GM23248 (cell line): ENCODE data around the gene DLG1. TPM values are rescaled to one million over a fixed set of nuclear protein-coding genes. Genes with fewer than 3 reads are reported as not detected.

Experiments used
- DNase-seq: peaks from one replicate; pipeline ENCODE4 v3.0.0-alpha.2; 2015
- H2AFZ ChIP-seq: fragments of 200-600 bp; sonication (generic); 2 replicates; pipeline ENCODE4 v1.6.1; 2016; ENCODE audit warnings: antibody characterized with exemption
- H3F3A ChIP-seq: fragments of 200-600 bp; sonication (generic); 2 replicates; pipeline ENCODE4 v1.6.1; 2016; ENCODE audit warnings: mild to moderate bottlenecking, antibody characterized with exemption, mixed run types; ENCODE audit not compliant: insufficient read depth
- H3K27ac ChIP-seq: fragments of 200-600 bp; sonication (generic); 2 replicates; pipeline ENCODE4 v1.5.1; 2016; ENCODE audit warnings: mild to moderate bottlenecking
- H3K27me3 ChIP-seq: fragments of 200-600 bp; sonication (generic); replicated peaks from 2 replicates; pipeline ENCODE4 v1.6.1; 2016; ENCODE audit warnings: mild to moderate bottlenecking; ENCODE audit not compliant: insufficient read depth
- H3K36me3 ChIP-seq: fragments of 200-600 bp; sonication (generic); 2 replicates; pipeline ENCODE4 v1.6.1; 2016; ENCODE audit warnings: low read depth, mild to moderate bottlenecking
- H3K4me1 ChIP-seq: fragments of 200-600 bp; sonication (generic); 2 replicates; pipeline ENCODE4 v1.6.1; 2016; ENCODE audit warnings: mild to moderate bottlenecking; ENCODE audit not compliant: insufficient read depth
- H3K4me2 ChIP-seq: fragments of 200-600 bp; sonication (generic); one replicate; pipeline ENCODE4 v1.6.1; 2016; ENCODE audit warnings: mild to moderate bottlenecking; ENCODE audit not compliant: unreplicated experiment
- H3K4me3 ChIP-seq: fragments of 200-600 bp; sonication (generic); 2 replicates; pipeline ENCODE4 v1.5.1; 2016; ENCODE audit warnings: mild to moderate bottlenecking
- H3K79me2 ChIP-seq: fragments of 200-600 bp; sonication (generic); 2 replicates; pipeline ENCODE4 v1.6.1; 2016; ENCODE audit warnings: mild to moderate bottlenecking; ENCODE audit not compliant: insufficient read depth
- H3K9ac ChIP-seq: fragments of 200-600 bp; sonication (generic); 2 replicates; pipeline ENCODE4 v1.6.1; 2016; ENCODE audit warnings: mild to moderate bottlenecking
- H3K9me2 ChIP-seq: fragments of 200-600 bp; sonication (generic); 2 replicates; pipeline ENCODE4 v1.6.1; 2016; ENCODE audit warnings: mixed run types, mild to moderate bottlenecking, moderate library complexity; ENCODE audit not compliant: insufficient read depth
- H3K9me3 ChIP-seq: fragments of 200-600 bp; sonication (generic); one replicate; pipeline ENCODE4 v1.6.1; 2017; ENCODE audit warnings: low read depth
- H4K20me1 ChIP-seq: fragments of 200-600 bp; sonication (generic); 2 replicates; pipeline ENCODE4 v1.6.0; 2016; ENCODE audit not compliant: insufficient read depth
- EZH2 ChIP-seq: fragments of 200-600 bp; sonication (generic); IDR thresholded peaks from 2 replicates; pipeline ENCODE4 v1.6.1; 2018; ENCODE audit warnings: antibody characterized with exemption, mild to moderate bottlenecking; ENCODE audit not compliant: insufficient read depth, poor library complexity, severe bottlenecking
- EZH2phosphoT487 ChIP-seq: fragments of 200-600 bp; sonication (generic); IDR thresholded peaks from 2 replicates; pipeline ENCODE4 v1.6.1; 2018; ENCODE audit warnings: antibody characterized with exemption, moderate library complexity, mild to moderate bottlenecking, low read depth; ENCODE audit not compliant: insufficient read depth
- WGBS, 2 experiments: methylation state at CpG; one replicate each; pipeline ENCODE4 v1.1.6; 2015 to 2017; ENCODE audit warnings: low lambda C conversion rate in 2 of 2, low coverage in 1 of 2; ENCODE audit errors: missing lambda C conversion rate in 2 of 2; 5-methylcytosine and 5-hydroxymethylcytosine counted together
- in situ Hi-C: fragments of 300-500 bp; cut with MboI; formaldehyde crosslinking; loops from 2 replicates; pipeline ENCODE4 v1.15.0; 2020
- polyA plus RNA-seq: library from polyadenylated mRNA; unstranded; fragments of >200 nt; fragmentation: Nextera tagmentation; extraction: Ambion mirVana; gene quantifications from 2 replicates; pipeline ENCODE4 v1.2.1, GENCODE V29; 2016
- total RNA-seq: library from RNA; depleted of rRNA; stranded (reverse); fragments of >200 nt; shearing (Covaris generic); gene quantifications from 2 replicates; pipeline ENCODE4 v1.2.3, GENCODE V29; 2014

DLG1 gene
- total and polyA plus RNA-seq, 2 experiments from 2014 or later: 23.2 to 45.9 TPM

DNA sequence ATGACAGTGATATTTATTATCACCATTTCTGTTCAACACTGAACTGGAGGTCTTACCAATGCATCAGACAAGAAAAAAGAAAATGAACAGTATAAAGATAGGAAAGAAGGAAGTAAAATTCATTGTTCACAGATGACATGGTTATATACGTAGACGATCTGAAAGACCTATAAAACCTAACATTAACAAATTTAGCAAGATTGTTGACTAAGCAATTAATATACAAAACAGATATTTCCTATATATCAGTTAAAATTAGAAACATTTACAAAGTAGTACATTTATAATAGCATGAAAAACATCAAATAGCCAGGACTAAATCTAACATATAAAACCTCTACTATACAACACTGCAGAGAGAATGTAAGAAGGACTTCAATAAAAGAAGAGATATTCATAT, 176.0 kb downstream of the DLG1 start:
- H3K4me2 ChIP-seq: no peak overlapping the region

DNA sequence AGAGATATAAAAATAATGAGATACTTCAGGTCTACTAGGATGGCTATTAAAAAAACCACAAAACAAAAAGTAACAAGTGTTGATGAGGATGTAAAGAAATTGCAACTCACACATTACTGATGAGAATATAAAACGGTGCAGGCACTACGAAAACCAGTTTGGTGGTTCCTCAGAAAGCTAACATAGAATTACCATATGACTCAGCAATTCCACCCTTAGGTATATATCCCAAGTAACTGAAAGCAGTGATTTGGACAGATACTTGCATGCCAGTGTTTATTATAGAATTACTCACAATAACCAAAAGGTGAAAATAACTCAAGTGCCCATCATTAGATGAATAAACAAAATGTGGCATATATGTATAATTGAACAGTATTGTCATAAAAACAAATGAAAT, 181.3 kb downstream of the DLG1 start:
- no peak overlapping the region for H3K4me2 ChIP-seq
- no peaks in the 10 kb centered on the region for H3K27me3 ChIP-seq
- peaks cover 14% of the 10 kb centered on the region; the same call in 1 of the 2 replicates for H3K36me3 ChIP-seq
- no peak overlapping the region for H3K4me3 ChIP-seq
- H3K9me2 ChIP-seq: no peaks in the 10 kb centered on the region
- H3K9me3 ChIP-seq: no peaks in the 10 kb centered on the region
- TF ChIP-seq EZH2: no peak
- no peak for TF ChIP-seq EZH2phosphoT487
- H2AFZ ChIP-seq: no peak overlapping the region
- in situ Hi-C loops: no loop called here
- H4K20me1 ChIP-seq: no peaks in the 10 kb centered on the region
- 77 to 78% methylated on average over 2 of the region's 2 CpGs for WGBS, 2 experiments
- H3K9ac ChIP-seq: no peak overlapping the region
- H3K79me2 ChIP-seq: no peaks in the 10 kb centered on the region; the same call in 1 of the 2 replicates
- peak; percentile 30 for DNase-seq
- H3F3A ChIP-seq: no peaks in the 10 kb centered on the region
- H3K27ac ChIP-seq: no peak overlapping the region
- H3K4me1 ChIP-seq: no peaks in the 10 kb centered on the region

More for the DNA sequence above, 176.0 kb downstream of the DLG1 start:
- Histone ChIP-seq H3K27ac (no peak overlapping the region), H3K9ac (no peak overlapping the region), H3K9me2 (no peaks in the 10 kb centered on the region), H3K4me3 (no peak overlapping the region), H3K27me3 (no peaks in the 10 kb centered on the region), H3K9me3 (no peaks in the 10 kb centered on the region), H3K36me3 (no peaks in the 10 kb centered on the region), H4K20me1 (no peaks in the 10 kb centered on the region; the same call in 1 of the 2 replicates), H3K4me1 (peaks cover 14% of the 10 kb centered on the region), H2AFZ (no peak overlapping the region), H3K79me2 (no peaks in the 10 kb centered on the region; the same call in 1 of the 2 replicates), H3F3A (peaks cover 17% of the 10 kb centered on the region)
- TF ChIP-seq EZH2 (no peak), EZH2phosphoT487 (no peak)
- in situ Hi-C loops: no loop called here
- DNase-seq: no peak
- WGBS, 2 experiments: 47 to 48% methylated on average over 2 of the region's 2 CpGs

DNA sequence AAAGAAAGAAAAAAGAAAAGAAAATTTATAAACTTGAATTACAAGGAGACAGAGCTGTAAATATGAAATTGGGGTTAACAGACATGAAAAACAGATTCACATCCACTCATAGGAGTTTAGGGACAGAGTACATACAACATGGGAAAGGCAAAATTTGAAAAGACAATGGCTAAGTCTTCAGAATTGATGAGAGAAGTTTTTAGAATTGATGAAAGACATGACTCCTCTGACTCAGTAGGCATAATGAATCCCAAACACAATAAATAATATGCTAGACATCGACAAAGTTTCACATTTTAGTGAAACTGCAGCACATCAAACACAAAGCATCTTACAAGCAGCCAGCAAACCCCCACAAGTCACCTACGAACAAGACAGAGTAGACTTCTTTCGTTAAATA, 184.4 kb downstream of the DLG1 start:
- Histone ChIP-seq H3F3A (no peaks in the 10 kb centered on the region), H4K20me1 (no peaks in the 10 kb centered on the region), H2AFZ (no peak overlapping the region), H3K27ac (no peak overlapping the region), H3K27me3 (no peaks in the 10 kb centered on the region), H3K4me1 (no peaks in the 10 kb centered on the region), H3K4me2 (no peak overlapping the region), H3K4me3 (no peak overlapping the region), H3K9me2 (no peaks in the 10 kb centered on the region), H3K9me3 (no peaks in the 10 kb centered on the region), H3K9ac (no peak overlapping the region), H3K36me3 (peaks cover 37% of the 10 kb centered on the region), H3K79me2 (no peaks in the 10 kb centered on the region)
- DNase-seq: no peak
- in situ Hi-C loops: no loop called here
- WGBS, 2 experiments: 89 to 90% methylated on average over 3 of the region's 3 CpGs
- TF ChIP-seq EZH2phosphoT487 (no peak), EZH2 (no peak)

DNA sequence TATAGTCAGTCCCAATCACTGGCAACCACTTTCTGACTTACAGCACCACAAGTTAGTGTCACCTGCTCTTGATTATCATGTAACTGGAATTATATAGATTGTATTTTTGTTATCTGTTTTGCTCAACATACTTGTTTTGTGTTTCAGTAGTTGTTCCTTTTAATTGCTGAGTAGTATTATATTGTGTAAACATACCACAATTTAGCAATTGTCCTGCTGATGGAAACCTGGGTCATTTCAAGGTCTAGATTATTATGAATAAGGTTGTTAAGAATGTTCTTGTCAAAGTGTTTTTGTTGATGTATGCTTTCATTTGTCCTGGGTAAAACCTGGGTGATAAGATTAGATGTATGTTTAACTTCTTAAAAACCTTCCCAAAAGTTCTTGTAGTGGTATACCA, 186.7 kb downstream of the DLG1 start:
- Histone ChIP-seq H3K9me2 (no peaks in the 10 kb centered on the region), H3K4me2 (no peak overlapping the region), H3K27me3 (no peaks in the 10 kb centered on the region), H3K4me1 (no peaks in the 10 kb centered on the region), H4K20me1 (no peaks in the 10 kb centered on the region), H3K36me3 (peaks cover 38% of the 10 kb centered on the region), H3K79me2 (no peaks in the 10 kb centered on the region; the same call in 1 of the 2 replicates), H2AFZ (no peak overlapping the region), H3K9me3 (no peaks in the 10 kb centered on the region), H3K9ac (no peak overlapping the region), H3K27ac (no peak overlapping the region), H3K4me3 (no peak overlapping the region), H3F3A (no peaks in the 10 kb centered on the region)
- DNase-seq: no peak
- in situ Hi-C loops: no loop called here
- TF ChIP-seq EZH2 (no peak), EZH2phosphoT487 (no peak)

DNA sequence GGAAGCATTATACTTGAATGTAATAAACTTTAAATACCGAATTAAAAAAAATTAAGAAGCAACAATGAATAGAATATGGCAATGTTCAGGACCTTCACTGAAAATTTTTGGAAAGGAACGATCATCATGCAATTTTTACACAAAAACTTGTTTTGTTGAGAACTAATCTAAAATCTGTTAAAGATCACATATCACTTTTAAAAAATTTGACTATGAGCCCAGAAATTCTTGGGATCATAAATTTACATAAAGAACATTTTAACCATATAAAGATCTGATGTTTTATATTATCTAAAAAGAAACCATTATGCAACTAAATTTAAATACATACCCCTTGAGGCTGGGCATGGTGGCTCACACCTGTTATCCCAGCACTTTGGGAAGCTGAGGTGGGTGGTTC, 192.6 kb downstream of the DLG1 start:
- H3K9me3 ChIP-seq: no peaks in the 10 kb centered on the region
- H3F3A ChIP-seq: no peaks in the 10 kb centered on the region
- H3K36me3 ChIP-seq: peaks cover 31% of the 10 kb centered on the region
- H2AFZ ChIP-seq: no peak overlapping the region
- no peaks in the 10 kb centered on the region for H3K4me1 ChIP-seq
- no peak overlapping the region for H3K9ac ChIP-seq
- no peak overlapping the region for H3K4me3 ChIP-seq
- no peak overlapping the region for H3K4me2 ChIP-seq
- no peak overlapping the region for H3K27ac ChIP-seq
- no peak for DNase-seq
- 49 to 53% methylated on average over 2 of the region's 2 CpGs for WGBS, 2 experiments
- no peaks in the 10 kb centered on the region for H3K27me3 ChIP-seq
- no peaks in the 10 kb centered on the region for H4K20me1 ChIP-seq
- no peaks in the 10 kb centered on the region; the same call in 1 of the 2 replicates for H3K79me2 ChIP-seq
- in situ Hi-C loops: no loop called here
- TF ChIP-seq EZH2: no peak
- no peaks in the 10 kb centered on the region for H3K9me2 ChIP-seq
